H9 (cell line): ENCODE results near the gene PMEPA1. TPM values are rescaled to one million over a fixed set of nuclear protein-coding genes. Genes with fewer than 3 reads are reported as not detected.

Experiments used
- DNase-seq: peaks from one replicate; pipeline ENCODE4 v3.0.0-alpha.2; 2017
- H2AFZ ChIP-seq: one replicate; pipeline ENCODE4 v1.6.1; 2013; ENCODE audit warnings: mild to moderate bottlenecking, low read length, control low read depth, moderate library complexity
- H2AK5ac ChIP-seq: 2 replicates; pipeline ENCODE4 v1.6.1; 2013; ENCODE audit warnings: low read length, control low read depth, mixed read lengths; ENCODE audit not compliant: insufficient read length
- H2BK120ac ChIP-seq: one replicate; pipeline ENCODE4 v1.6.1; 2013; ENCODE audit warnings: low read depth, mild to moderate bottlenecking, low read length, control low read depth, inconsistent platforms; ENCODE audit not compliant: poor library complexity, severe bottlenecking
- H2BK12ac ChIP-seq: 2 replicates; pipeline ENCODE4 v1.6.1; 2013; ENCODE audit warnings: low read length, control low read depth, mixed read lengths, low read depth; ENCODE audit not compliant: insufficient read length
- H2BK15ac ChIP-seq: 2 replicates; pipeline ENCODE4 v1.6.1; 2013; ENCODE audit warnings: low read depth, low read length, control low read depth
- H2BK20ac ChIP-seq: one replicate; pipeline ENCODE4 v1.6.1; 2013; ENCODE audit warnings: low read depth, mild to moderate bottlenecking, low read length, control low read depth, inconsistent platforms; ENCODE audit not compliant: poor library complexity, severe bottlenecking
- H2BK5ac ChIP-seq: 2 replicates; pipeline ENCODE4 v1.6.1; 2013; ENCODE audit warnings: low read length, control low read depth, mixed read lengths; ENCODE audit not compliant: insufficient read length
- H3K14ac ChIP-seq: 2 replicates; pipeline ENCODE4 v1.6.1; 2013; ENCODE audit warnings: low read length, control low read depth; ENCODE audit not compliant: insufficient read depth
- H3K18ac ChIP-seq: 2 replicates; pipeline ENCODE4 v1.6.1; 2013; ENCODE audit warnings: low read depth, mild to moderate bottlenecking, mixed read lengths, low read length, control low read depth; ENCODE audit not compliant: insufficient read length
- H3K23ac ChIP-seq: 2 replicates; pipeline ENCODE4 v1.6.1; 2013; ENCODE audit warnings: low read length, control low read depth, mixed read lengths, low read depth; ENCODE audit not compliant: insufficient read length
- H3K23me2 ChIP-seq: 2 replicates; pipeline ENCODE4 v1.6.1; 2013; ENCODE audit warnings: low read depth, mild to moderate bottlenecking, mixed read lengths, low read length, control low read depth; ENCODE audit not compliant: insufficient read length, poor library complexity, severe bottlenecking
- H3K27ac ChIP-seq: 2 replicates; pipeline ENCODE4 v1.5.1; 2013; ENCODE audit warnings: low read length, control low read depth, mixed read lengths, low read depth; ENCODE audit not compliant: insufficient read length
- H3K27me3 ChIP-seq: 2 replicates; pipeline ENCODE4 v1.6.1; 2013; ENCODE audit warnings: low read length, control low read depth, inconsistent platforms; ENCODE audit not compliant: insufficient read depth
- H3K4ac ChIP-seq: 2 replicates; pipeline ENCODE4 v1.6.1; 2013; ENCODE audit warnings: low read depth, mild to moderate bottlenecking, control low read depth, inconsistent platforms, low read length, moderate library complexity
- H3K4me1 ChIP-seq: 2 replicates; pipeline ENCODE4 v1.6.1; 2013; ENCODE audit warnings: low read length, control low read depth, inconsistent platforms; ENCODE audit not compliant: insufficient read depth
- H3K4me2 ChIP-seq: 2 replicates; pipeline ENCODE4 v1.6.1; 2013; ENCODE audit warnings: low read length, control low read depth, mixed read lengths; ENCODE audit not compliant: insufficient read length, insufficient read depth
- H3K56ac ChIP-seq: 2 replicates; pipeline ENCODE4 v1.6.1; 2013; ENCODE audit warnings: low read depth, mild to moderate bottlenecking, mixed read lengths, low read length, control low read depth; ENCODE audit not compliant: insufficient read length
- H3K79me1 ChIP-seq: 2 replicates; pipeline ENCODE4 v1.6.1; 2013; ENCODE audit warnings: low read depth, mild to moderate bottlenecking, moderate library complexity, low read length, control low read depth, inconsistent platforms; ENCODE audit not compliant: insufficient read depth, poor library complexity, severe bottlenecking
- H3K79me2 ChIP-seq: 2 replicates; pipeline ENCODE4 v1.6.1; 2013; ENCODE audit warnings: low read length, control low read depth, inconsistent platforms; ENCODE audit not compliant: insufficient read depth
- H3K9ac ChIP-seq: 2 replicates; pipeline ENCODE4 v1.6.1; 2013; ENCODE audit warnings: low read length, control low read depth, mixed read lengths; ENCODE audit not compliant: insufficient read length; ENCODE audit errors: extremely low read depth
- H3K9me3 ChIP-seq: one replicate; pipeline ENCODE4 v1.6.1; 2013; ENCODE audit warnings: low read depth, low read length, inconsistent platforms; ENCODE audit not compliant: control insufficient read depth
- H3T11ph ChIP-seq: one replicate; pipeline ENCODE4 v1.6.1; 2013; ENCODE audit warnings: mild to moderate bottlenecking, low read length, control low read depth, inconsistent platforms
- H4K20me1 ChIP-seq: one replicate; pipeline ENCODE4 v1.6.1; 2013; ENCODE audit not compliant: control insufficient read depth, insufficient read length, insufficient read depth
- H4K5ac ChIP-seq: 2 replicates; pipeline ENCODE4 v1.6.1; 2013; ENCODE audit warnings: low read depth, mild to moderate bottlenecking, mixed read lengths, low read length, control low read depth; ENCODE audit not compliant: insufficient read length
- H4K8ac ChIP-seq: replicated peaks from 2 replicates; pipeline ENCODE4 v1.6.1; 2013; ENCODE audit warnings: low read length, control low read depth, mixed read lengths, low read depth; ENCODE audit not compliant: insufficient read length
- H4K91ac ChIP-seq: 2 replicates; pipeline ENCODE4 v1.6.1; 2013; ENCODE audit warnings: low read depth, mild to moderate bottlenecking, moderate library complexity, mixed read lengths, low read length, control low read depth; ENCODE audit not compliant: insufficient read length
- H3K27ac Mint-ChIP-seq, 3 experiments: 2 replicates in 2 of 3; 3 replicates in 1 of 3; pipeline ENCODE4 v1.8.0; 2020 to 2021; ENCODE audit warnings: mixed read lengths in 3 of 3, mild to moderate bottlenecking in 1 of 3, moderate library complexity in 1 of 3
- H3K27me3 Mint-ChIP-seq: 2 replicates; pipeline ENCODE4 v1.8.0; 2021; ENCODE audit warnings: low read depth, mild to moderate bottlenecking, moderate library complexity, mixed read lengths
- H3K36me3 Mint-ChIP-seq, 3 experiments: 2 replicates in 2 of 3; 3 replicates in 1 of 3; pipeline ENCODE4 v1.8.0; 2020 to 2021; ENCODE audit warnings: low read depth in 3 of 3, mixed read lengths in 3 of 3; ENCODE audit not compliant: insufficient read depth in 1 of 3
- H3K4me1 Mint-ChIP-seq, 2 experiments: 2 replicates each; pipeline ENCODE4 v1.8.0; 2020; ENCODE audit warnings: mixed read lengths in 2 of 2
- H3K4me3 Mint-ChIP-seq, 2 experiments: 2 replicates in 1 of 2; 3 replicates in 1 of 2; pipeline ENCODE4 v1.8.0; 2020 to 2021; ENCODE audit warnings: mild to moderate bottlenecking in 2 of 2, mixed read lengths in 2 of 2, moderate library complexity in 1 of 2
- H3K9me3 Mint-ChIP-seq, 2 experiments: 2 replicates in 1 of 2; 3 replicates in 1 of 2; pipeline ENCODE4 v1.8.0; 2020; ENCODE audit warnings: mild to moderate bottlenecking in 2 of 2, mixed read lengths in 2 of 2, moderate library complexity in 1 of 2
- WGBS: extraction: QIAGEN DNeasy Blood & Tissue Kit; methylation state at CpG from one replicate; pipeline ENCODE4 v1.1.7; 2013; ENCODE audit warnings: missing lambda C conversion rate, low lambda C conversion rate, mixed read lengths; ENCODE audit not compliant: insufficient read length; ENCODE audit errors: extremely low coverage; 5-methylcytosine and 5-hydroxymethylcytosine counted together
- total RNA-seq: library from RNA; stranded (reverse); gene quantifications from 2 replicates; pipeline ENCODE4 v1.2.1, GENCODE V29; 2021
- TF ChIP-seq, protein P1 (sequence below): fragments of 200-600 bp; sonication (generic); conservative IDR thresholded peaks from 3 replicates; pipeline ENCODE4 v1.8.0; 2021; ENCODE audit warnings: antibody characterized with exemption, mild to moderate bottlenecking

PMEPA1 gene
- total RNA-seq, 1 experiment from 2014 or later: 34.6 TPM

DNA sequence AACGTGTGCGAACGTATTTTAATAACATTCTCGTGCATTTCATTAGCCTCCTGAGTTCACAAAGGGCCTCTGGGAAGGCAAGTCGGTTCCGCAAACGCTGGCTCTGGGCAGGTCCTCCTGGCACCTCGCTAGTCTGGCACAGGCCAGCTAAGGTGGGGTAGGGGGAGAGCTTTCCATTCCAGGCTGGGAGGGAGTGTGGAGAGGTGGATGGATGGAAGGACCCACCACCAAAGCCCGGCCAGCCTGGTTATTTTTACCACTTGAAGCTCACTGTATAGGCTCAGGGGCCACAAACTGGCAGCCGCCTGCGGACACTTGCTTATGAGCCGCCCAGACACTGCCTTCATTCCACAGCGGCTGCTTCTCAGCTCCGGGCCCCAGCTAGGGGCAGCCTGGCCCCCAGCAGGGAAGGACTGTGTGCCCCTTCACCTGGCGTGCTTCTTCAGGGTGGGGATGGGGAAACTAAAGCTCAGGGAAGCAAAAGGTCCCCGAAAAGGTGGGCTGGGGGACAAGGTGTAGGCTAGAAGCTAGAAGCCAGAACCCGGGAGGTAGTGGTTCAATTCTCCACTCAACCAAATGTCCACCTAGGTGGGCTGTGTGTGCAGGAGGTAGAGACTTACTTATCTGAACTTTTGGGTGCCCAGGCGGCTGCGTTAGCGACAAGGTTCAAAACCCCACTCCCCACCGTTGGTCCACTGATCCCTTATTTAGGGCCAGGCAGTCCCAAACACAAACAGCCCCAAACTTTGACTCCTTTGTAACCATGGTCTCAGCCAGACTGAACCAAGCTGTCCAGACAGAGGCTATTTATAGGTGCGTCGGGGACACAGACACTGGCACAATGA, 1.7 kb downstream of the PMEPA1 start:
- Histone ChIP-seq H3K79me2 (peaks cover 53% of the 10 kb centered on the region), H3K9me3 (no peaks in the 10 kb centered on the region), H3K79me1 (no peaks in the 10 kb centered on the region), H2BK120ac (no peak overlapping the region), H2BK12ac (no peak overlapping the region), H3K9ac (peak overlapping the region; percentile 53), H4K91ac (no peak overlapping the region), H2AFZ (no peak overlapping the region), H3K4ac (no peak overlapping the region), H3K18ac (no peak overlapping the region), H3K14ac (peak overlapping the region; percentile 13; the same call in 1 of the 2 replicates), H4K20me1 (no peaks in the 10 kb centered on the region), H3K4me2 (peak overlapping the region; percentile 82), H3T11ph (no peak overlapping the region), H2BK5ac (no peak overlapping the region), H3K4me1 (peaks cover 3% of the 10 kb centered on the region; the same call in 1 of the 2 replicates), H4K5ac (no peak overlapping the region), H2BK15ac (no peak overlapping the region), H3K27ac (no peak overlapping the region), H3K23me2 (peaks cover 10% of the 10 kb centered on the region), H3K56ac (no peak overlapping the region), H4K8ac (no peak overlapping the region), H2BK20ac (no peak overlapping the region), H3K27me3 (no peaks in the 10 kb centered on the region), H3K23ac (no peak overlapping the region), H2AK5ac (no peak overlapping the region)
- H3K27me3 Mint-ChIP-seq: peaks cover 13% of the 10 kb centered on the region
- H3K9me3 Mint-ChIP-seq: peaks cover 0 to 4% of the 10 kb centered on the region in 2 experiments; a peak in 2 of 5 replicates
- peaks cover 49 to 68% of the 10 kb centered on the region in 2 experiments for H3K4me1 Mint-ChIP-seq
- H3K36me3 Mint-ChIP-seq: peaks cover 0 to 15% (median 5%) of the 10 kb centered on the region in 3 experiments; a peak in 3 of 7 replicates
- peak overlapping the region; percentile 94 to 97 for H3K4me3 Mint-ChIP-seq
- peak overlapping the region; percentile 18 to 97 (median 94); a peak in 6 of 7 replicates for H3K27ac Mint-ChIP-seq
- WGBS: no CpG with 5 or more reads among the region's 23 CpGs
- TF ChIP-seq, protein P1, sequence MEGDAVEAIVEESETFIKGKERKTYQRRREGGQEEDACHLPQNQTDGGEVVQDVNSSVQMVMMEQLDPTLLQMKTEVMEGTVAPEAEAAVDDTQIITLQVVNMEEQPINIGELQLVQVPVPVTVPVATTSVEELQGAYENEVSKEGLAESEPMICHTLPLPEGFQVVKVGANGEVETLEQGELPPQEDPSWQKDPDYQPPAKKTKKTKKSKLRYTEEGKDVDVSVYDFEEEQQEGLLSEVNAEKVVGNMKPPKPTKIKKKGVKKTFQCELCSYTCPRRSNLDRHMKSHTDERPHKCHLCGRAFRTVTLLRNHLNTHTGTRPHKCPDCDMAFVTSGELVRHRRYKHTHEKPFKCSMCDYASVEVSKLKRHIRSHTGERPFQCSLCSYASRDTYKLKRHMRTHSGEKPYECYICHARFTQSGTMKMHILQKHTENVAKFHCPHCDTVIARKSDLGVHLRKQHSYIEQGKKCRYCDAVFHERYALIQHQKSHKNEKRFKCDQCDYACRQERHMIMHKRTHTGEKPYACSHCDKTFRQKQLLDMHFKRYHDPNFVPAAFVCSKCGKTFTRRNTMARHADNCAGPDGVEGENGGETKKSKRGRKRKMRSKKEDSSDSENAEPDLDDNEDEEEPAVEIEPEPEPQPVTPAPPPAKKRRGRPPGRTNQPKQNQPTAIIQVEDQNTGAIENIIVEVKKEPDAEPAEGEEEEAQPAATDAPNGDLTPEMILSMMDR: no peak
- no peak for DNase-seq
